Fibroblast of skin of left biceps (primary cell): ENCODE results near the gene NIPAL3.
"Not testable (repeated sequence)": the region's sequence is repeated elsewhere in the genome, so short reads cannot be mapped to it uniquely, and the experiment has no call there.

Experiments used
- DNase-seq, 2 experiments: peaks; one replicate each; pipeline ENCODE4 v3.0.0-alpha.2; 2013; ENCODE audit warnings: low read depth in 2 of 2

Gene NIPAL3

GRCh38 chr1:24421502-24421901, 5.9 kb downstream of the NIPAL3 start:
- DNase-seq = no peak

DNA sequence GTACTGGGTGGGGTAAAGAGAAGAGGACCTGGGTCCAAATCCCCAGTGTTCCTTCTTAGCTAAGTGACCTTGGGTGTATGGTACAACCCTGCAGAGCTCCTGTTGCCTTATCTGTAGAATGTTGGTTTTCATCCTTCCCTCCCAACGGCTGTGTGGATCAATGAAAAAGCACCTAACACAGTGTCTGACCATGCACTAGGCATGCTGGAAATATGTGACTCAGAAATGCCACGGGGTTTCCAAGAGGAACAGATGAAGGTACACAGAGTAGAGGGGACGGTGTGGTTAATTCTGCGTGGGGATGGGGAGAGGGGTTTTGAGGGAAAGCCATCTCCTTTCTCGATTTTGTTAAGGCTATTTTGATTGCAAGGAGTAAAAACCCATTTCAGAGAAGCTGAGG, 8.6 kb downstream of the NIPAL3 start:
- DNase-seq = no peak

DNA sequence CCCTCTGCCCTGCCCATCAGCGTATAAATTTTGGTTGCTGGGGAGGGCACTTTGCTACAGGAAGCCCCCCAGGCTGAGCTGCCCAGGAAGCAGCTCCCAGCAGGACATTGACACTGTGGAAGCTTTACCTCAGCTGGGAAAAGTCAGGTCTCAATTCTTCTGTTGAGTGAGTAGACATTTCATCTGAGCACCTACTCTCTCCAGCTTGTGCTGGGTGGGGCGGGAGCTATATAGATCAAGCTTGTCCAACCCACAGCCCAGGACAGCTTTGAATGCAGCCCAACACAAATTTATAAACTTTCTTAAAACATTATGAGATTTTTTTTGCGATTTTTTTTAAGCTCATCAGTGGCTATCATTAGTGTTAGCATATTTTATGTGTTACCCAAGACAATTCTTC, 9.4 kb downstream of the NIPAL3 start:
- no peak for DNase-seq

- no peak for DNase-seq
These were observed 9.8 kb downstream of the NIPAL3 start for GRCh38 chr1:24425441-24425840.

- DNase-seq = no peak
These were observed 10.3 kb downstream of the NIPAL3 start for GRCh38 chr1:24425922-24426321.

DNA sequence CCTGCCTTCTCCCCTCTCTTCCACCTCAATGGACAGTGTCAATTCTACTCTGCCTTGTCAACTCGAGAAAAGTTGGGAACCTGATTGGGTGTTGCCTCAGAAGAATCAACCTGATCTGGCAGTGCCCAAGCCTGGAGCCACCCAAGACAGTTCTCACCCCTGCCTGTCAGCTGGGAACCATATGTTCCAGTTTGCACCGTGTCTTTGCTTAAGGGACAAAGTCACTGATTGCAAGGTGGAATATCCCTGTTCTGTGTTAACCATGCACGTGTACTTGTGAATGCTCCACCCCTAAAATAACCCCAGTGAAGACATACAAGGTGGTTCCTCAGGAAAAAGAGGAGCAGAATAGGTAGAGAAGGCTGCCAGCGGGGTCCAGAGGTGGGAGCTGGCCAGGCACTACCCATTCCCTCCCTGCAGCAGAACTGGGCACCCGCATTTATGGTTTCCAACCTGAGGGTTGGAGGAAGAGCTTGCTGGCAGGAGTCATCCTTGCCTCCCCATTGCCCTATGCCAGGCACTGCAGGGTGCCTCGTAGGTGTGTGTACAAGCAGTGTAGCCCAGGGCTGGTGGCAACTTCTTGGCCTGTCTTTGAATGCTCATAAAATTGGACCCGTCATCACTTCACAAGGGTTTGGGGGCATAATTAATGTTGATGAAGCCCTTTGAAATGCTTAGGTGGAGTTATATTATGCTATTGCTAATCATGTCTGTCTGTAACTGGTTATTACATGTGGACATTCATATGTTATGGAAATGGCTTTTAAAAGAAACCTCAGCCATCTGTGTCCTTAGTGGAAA, 11.3 kb downstream of the NIPAL3 start:
- no peak for DNase-seq

GRCh38 chr1:24427545-24427862, 11.9 kb downstream of the NIPAL3 start:
- DNase-seq = no peak

GRCh38 chr1:24435782-24436365, 20.3 kb downstream of the NIPAL3 start:
- DNase-seq = no peak

- no peak for DNase-seq
These were observed 22.2 kb downstream of the NIPAL3 start for GRCh38 chr1:24437631-24438396.

DNA sequence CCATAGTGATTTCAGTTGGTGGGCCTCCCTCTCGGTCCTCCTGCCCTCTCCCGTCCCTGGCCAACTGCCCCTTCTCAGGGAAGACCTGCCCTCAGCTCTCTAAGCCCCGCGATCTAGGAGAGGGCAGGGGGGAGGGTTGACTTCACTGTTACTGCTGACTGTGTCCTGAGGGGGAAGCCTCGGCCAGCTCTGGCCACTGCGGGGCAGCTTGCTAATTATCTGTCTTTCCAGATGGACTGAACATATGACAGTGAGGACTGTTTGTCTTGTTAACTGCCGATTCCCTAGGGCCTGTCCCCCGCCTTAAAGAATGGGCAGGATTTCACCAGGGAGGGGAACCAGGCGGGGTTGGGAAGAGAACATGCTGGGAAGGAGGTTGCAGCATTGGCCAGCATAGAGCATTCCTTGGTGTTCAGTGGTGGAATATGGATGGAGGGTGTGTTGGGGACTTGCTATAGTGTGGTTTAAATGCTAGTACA, 22.9 kb downstream of the NIPAL3 start:
- no peak for DNase-seq

DNA sequence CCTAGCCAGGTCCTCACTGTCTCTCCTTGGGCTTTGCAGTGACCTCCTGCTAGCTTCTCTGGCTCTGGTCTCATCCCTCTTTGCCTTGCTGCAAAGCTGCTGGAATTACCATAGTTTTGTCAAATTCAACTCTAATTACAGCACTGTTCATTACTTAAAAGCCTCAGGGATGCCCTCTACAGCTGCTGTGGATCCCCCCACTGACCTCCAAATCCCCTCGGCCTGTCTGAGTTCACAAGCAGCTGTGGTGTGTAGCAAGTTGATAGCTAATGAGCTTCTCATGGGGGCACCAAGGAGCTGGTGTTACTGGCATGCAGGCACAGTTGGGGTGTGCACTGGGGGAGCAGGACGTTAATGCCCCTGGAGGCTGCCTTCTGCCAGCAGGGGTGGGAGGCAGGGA, 24.8 kb downstream of the NIPAL3 start:
- no peak for DNase-seq

- DNase-seq = no peak
These were observed 25.9 kb downstream of the NIPAL3 start for GRCh38 chr1:24441480-24441879.

DNA sequence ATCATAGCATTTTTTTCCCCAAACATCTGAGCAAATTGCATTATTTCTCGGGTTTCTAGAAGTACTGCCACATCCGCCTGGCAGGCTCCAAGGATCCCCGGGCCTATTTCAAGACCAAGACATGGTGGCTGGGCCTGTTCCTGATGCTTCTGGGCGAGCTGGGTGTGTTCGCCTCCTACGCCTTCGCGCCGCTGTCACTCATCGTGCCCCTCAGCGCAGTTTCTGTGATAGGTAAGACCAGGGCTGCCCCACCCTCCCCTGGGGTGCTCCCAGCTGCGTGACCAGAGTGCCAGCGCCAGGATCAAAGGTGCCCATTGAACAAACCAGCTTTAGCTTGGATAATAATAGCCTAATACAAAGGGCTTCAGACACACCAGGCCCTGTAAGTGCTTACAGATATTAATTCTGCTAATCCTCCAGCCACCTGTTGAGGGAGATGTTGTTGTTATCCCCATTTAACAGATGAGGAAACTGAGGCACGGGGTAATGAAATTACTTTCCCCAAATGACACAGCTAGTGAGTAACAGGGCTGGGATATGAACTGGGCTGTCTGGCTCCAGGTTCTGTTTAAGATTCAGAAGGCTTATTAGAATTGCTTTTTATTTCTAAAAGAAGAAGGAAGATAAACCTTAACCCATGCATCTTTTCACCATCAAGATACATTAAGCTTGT, 26.5 kb downstream of the NIPAL3 start:
- no peak for DNase-seq

GRCh38 chr1:24442764-24443163, 27.2 kb downstream of the NIPAL3 start:
- DNase-seq = no peak

- DNase-seq = no peak
These were observed 27.6 kb downstream of the NIPAL3 start for GRCh38 chr1:24443241-24443656.

GRCh38 chr1:24446446-24446845, 30.8 kb downstream of the NIPAL3 start:
- not testable (repeated sequence) for DNase-seq

- no peak for DNase-seq
These were observed 34.7 kb downstream of the NIPAL3 start for GRCh38 chr1:24450316-24450715.

DNA sequence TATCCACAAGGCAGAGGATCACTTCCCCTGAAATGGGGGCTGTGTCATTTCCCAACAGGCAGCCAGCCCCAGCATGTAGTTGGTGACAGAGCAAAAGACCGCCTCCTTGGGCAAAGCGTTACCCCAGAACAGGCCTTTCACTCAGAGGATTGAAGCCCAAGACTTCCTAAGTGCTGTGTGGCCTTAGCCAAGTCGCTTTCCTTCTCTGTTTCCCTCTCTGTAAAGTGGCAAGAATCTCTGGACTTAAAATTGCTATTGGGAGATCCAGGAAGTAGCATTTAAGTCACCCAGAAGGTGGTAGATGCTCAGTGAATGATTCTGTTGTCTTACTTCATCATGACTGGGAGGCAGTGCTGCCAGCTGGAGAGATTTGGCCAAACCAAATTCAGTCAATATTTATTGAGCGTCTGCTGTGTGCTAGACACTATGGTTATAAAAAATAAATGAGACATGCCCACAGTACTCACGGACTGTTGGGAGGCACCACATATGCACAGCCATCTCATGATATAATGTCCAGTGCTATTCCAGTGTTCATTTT, 35.3 kb downstream of the NIPAL3 start:
- DNase-seq = no peak

- DNase-seq = no peak
These were observed 36.1 kb downstream of the NIPAL3 start for GRCh38 chr1:24451746-24452145.

DNA sequence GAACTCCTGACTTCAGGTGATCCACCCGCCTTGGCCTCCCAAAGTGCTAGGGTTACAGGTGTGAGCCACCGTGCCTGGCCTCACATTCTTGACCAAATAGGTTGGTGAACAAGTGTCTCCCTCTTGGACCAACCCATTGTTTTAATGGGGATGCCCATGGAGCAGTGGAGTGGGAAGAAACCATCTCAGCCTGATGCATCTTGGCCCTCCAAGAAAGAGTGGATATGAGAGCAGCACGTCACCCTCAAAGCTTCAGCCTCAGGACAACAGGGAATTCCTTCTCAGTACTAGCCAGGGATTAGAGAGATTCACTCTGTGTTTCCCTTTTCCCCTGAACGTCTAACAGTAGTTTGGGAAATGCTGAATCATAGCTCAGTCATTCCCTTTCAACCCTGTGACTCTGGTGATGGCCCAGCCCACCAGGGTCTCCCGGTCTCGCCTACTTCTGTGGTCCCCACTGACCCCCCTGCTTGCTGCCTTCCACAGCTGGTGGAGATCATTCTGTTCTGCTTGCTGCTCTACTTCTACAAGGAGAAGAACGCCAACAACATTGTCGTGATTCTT, 37.4 kb downstream of the NIPAL3 start:
- no peak for DNase-seq

- DNase-seq = no peak
These were observed 39.1 kb downstream of the NIPAL3 start for GRCh38 chr1:24454673-24455072.

DNA sequence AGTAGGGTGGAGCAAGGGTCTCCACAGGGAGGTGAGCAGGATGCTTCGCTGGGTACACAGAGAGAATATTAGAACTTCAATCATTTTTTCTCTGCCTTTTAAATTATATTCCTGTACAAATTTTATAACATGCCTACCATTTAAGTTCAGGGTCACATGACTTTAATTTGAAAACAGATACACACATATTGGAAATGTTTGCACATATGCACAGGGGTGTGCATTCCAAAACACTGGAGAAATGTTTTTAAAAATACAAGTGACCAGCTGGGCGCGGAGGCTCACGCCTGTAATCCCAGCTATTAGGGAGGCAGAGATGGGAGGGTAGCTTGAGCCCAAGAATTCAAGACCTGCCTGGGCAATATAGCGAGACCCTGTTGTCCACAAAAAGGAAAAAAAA, 39.7 kb downstream of the NIPAL3 start:
- no peak for DNase-seq
